GM19438 (cell line): ENCODE results near the gene KPTN.

Experiments used
- ATAC-seq: cut with Tn5 transposase; IDR thresholded peaks from one replicate; pipeline ENCODE4 v1.9.1; 2021; ENCODE audit warnings: low read depth; ENCODE audit not compliant: unreplicated experiment

The KPTN gene

DNA sequence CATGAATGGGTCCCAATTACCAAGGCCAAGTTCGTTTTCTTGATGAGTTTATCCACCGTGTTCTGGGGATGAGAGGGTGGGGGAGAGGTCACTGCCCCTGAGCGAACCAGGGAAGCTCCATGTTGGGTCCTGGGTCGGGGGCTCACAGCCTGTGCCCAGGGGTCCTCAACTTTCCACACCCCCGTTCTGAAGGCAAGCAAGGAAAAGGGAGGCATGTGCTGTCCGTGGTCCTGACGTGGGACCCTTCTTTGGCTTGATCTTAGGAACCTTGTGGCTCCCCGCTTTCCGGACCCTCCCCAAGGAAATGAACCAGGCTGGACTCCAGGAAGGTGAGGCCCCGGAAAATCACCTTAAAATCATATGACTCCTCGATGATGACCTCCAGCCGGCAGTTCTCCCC is 46.5 kb downstream of the KPTN start:
- no peak for ATAC-seq

GRCh38 chr19:47436712-47437401 is 47.2 kb downstream of the KPTN start:
- ATAC-seq: no peak

GRCh38 chr19:47435883-47436417 is 48.1 kb downstream of the KPTN start:
- ATAC-seq: no peak

DNA sequence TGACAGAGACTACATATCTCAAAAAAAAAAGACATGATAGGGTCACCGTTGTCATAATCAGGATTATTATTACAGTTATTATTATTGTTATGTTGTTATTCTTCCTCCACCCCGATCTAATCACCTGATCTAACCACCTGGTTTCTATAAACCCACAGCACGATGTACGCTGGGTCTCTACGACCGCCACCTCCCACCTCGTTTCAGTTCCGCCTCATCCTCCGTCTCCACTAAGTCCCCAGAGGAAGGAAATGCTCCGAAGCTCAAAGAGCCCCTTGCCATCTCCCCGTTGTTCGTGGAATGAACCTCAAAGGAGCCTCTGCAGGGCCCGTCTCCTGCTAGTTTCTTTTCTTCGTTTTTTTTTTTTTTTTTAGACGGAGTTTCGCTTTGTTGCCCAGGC is 48.8 kb downstream of the KPTN start:
- ATAC-seq: peak; percentile 67

DNA sequence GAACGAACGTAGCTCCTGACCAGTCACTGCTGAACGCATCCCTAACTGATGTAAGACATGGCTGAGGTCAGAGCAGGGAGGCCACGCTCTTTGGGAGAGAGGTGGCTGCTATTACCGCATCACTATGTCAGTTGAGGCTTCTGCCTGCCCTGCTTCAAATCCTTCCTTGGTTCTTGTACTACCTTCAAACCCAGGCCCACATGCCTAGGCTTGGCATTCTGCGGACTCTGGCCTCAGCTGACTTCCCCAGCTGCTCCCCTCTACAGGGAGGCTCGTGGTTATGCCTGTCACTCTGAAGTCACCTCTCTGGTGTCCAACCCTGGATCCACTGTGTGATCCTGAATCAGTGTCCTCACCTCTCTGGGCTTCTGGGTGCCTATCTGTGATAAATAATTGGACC is 49.9 kb downstream of the KPTN start:
- ATAC-seq: no peak

DNA sequence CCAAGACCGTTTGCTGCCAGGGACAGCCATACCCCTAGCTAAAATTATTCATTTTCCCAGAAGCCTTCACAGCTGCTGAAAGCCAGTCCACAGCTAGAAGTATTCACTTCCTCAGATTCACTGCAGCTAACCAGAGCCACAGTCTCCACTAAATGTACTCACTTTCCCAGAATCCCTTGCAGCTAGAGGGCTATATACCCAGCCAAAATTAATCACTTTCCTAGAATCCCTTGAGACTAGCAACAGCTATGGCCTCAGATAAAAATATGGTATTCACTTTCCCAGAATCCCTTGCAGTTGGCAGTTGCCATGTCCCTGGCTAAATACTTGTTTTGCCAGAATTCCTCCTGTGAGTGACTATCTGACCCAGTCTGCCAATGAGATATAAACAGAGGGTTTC is 50.9 kb downstream of the KPTN start:
- no peak for ATAC-seq

- no peak for ATAC-seq
Measured at GRCh38 chr19:47432499-47432898, 51.5 kb downstream of the KPTN start.

- no peak for ATAC-seq
Measured at GRCh38 chr19:47432091-47432490, 51.9 kb downstream of the KPTN start.

- no peak for ATAC-seq
Measured at GRCh38 chr19:47430041-47430802, 53.8 kb downstream of the KPTN start.

DNA sequence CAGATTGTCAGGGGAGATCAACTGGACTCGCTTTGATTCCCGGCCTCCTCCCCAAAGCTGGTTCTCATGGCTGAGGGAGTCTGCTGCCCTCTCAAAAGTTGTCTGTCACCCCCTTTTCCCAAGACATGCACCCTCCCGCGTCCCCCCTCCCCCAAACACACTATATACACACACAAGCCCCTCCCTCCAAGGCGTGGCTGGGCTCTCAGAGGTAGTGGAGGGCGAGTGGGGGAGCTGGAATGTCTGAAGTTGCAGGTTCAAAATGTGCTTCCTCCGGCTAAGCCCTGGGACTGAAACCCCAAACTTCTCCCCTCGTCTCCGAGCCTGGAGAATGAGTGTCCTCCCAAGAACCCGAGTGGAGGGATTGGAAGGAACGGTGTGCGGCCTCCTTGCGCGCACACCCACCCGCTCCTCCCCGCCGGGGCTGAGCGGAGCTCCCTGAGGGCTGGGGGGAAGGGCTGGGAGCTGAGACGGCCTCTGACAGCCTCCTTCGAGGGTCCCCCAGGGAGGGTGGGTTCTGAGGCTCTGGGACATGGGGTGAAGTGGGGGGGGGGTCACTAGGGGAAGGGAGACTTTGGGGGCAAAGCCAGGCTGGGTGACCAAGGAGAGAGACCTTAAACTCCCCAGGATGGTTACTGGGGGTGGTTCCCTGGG is 54.8 kb downstream of the KPTN start:
- ATAC-seq: no peak

- no peak for ATAC-seq
Measured at GRCh38 chr19:47428177-47428894, 55.7 kb downstream of the KPTN start.

- ATAC-seq: no peak
Measured at GRCh38 chr19:47427241-47428176, 56.5 kb downstream of the KPTN start.
